IPS-NIHi11 (cell line): ENCODE data around the gene GNG12.

Source experiments
- DNase-seq: peaks from one replicate; pipeline ENCODE4 v3.0.0; 2012; ENCODE audit warnings: mixed read lengths, low spot score

Gene GNG12

DNA sequence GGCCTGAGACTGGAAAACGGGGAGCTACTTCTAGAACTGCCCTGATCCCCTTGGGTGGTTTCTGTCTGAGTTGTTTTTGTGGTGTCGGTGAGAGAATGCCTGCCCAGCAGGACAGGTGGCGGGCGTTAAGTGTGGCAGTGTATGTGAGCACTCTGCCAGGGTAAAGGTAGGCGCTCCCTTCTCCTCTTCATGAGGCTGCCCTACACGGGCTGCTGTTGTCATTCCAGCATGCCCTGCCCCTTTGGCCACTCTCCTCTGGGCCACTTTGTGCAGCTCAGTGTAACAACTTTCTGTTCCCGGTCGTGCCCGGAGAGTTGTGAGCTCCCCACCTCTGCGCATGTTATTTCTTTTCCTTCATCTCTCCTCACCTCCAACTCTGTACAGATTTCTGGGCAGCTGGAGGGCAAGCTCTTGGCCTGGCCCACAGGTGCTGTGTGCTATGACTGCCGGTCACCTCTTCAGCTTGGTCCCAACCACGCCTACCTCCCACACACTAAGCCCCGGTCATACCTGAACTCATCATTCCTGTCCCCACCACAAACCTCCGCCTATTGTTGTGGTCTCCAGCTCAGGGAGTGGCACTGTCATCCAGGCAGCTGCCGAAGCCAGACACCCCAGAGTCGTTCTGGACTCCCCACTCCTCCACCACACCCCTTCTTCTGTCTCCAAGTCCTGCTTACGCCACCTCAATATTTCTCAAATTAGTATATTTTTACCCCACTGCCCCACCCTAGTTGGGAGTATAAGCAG, 79.3 kb downstream of the GNG12 start:
- DNase-seq = no peak

DNA sequence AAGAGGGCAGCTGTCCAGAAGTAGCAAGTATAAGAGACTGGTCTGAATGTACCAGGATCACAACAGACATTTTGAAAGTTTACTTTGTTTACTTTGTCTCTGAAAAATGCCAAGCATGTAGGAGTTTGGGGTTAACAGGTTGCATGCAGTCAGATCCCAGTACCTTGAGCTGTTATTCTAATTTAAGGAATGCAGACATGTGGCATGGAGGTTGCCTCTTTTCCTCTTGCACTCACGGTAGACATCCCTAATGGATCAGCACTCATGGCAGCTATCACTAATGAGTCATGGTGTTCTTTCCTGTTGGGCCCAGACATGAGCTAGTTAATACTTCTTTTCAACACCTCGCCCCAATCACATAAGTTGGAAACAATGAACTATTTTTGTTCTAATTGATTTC, 81.0 kb downstream of the GNG12 start:
- DNase-seq = no peak

DNA sequence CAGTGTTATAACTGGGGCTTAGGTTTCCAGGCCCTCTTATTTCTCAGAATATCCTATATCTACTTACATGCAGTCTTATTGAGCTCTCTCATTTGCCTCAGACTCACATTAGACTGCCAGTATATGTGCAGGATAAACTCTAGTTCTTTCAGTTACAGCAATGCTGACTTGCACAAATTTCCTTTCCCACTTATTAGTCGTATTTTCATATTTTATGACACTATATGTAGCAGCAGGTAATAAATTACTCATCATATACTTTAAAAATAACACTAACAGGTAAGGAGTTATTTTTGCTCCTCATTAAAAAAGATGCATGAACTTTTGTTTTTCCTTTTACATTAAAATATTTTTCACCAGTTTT, 82.6 kb downstream of the GNG12 start:
- no peak for DNase-seq

DNA sequence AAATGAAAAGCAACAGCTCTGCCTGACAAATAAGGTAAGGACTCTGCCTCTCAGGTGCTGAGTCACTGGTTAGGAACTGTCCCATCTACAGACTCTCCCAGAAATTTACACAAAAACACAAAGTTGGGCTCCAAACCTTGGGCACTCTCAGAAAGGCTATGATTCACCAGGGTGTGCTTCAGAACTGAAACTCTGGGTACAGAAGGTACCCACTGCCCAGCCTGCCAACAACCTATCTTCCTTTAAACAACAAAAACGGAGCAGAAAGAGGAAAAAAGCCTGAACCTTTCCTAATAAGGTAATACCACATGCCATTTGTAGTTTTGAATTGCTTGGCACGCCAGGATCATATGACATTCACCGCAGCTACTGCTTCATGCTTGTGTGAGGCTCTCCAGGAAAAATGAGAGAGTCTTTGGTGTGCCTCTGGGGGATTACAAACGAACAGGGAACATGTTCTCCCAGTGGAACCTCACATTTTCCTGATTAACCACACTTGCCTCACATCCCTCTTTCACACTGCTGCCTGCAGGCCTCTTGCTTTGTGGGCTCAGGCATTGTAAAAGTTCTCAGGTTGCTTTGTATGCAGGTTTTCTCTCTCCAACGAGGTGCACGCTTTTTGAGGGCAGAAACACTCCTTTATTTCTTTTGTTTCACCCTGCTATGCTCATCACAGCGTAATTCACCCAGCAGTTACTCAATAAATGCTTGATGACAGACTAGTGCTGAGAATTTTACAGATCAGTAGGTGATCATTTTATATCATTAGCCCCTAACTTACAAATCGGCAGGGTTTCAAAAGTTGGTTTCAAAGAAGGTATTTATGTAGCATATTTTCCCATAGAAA, 83.2 kb downstream of the GNG12 start:
- DNase-seq = peak; percentile 39

DNA sequence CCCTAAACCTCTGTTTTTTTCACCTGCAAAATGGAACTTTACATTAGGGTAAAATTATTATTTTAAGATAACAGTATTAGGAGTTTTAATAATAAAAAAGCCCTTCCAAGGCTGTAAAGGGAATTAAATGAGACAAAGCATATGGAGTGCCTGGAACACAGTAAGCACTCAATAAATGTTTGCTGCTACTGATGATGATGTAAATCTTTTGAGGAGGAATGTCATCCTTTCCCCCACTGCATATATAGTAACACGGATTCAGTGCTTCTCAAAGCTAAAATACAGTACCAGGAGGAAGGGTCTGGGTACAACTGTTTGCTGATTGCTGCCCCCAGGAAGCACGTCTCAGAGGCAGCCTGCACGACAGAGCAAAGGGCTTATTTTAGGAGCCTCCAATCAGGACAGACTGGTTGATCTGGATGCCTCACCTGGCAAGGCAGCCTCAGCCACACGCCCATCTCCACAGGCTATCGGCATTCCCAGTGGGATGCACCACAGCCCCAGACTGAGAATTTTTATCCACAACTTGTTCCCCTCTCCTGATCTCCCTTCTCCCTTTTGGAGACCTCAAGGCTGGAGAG, 83.9 kb downstream of the GNG12 start:
- DNase-seq = peak; percentile 54

DNA sequence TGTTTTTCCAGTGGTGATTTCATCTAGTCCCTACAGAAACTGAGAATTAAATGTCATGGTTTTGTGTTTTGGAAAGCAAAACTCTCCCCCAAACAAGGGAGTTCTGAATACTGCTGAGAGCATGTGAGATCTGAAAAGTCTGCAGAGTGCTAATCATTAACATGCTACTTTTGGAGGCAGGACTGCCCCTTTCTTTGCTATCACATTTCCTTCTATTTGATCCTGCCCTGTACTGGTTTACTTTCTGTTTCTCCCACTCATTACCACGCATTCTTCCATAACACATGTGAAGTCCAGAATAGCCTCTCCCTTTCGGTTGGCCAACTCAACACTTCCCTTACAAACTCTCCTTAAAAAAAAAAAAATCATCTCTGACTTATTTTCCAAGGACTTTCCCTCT, 84.6 kb downstream of the GNG12 start:
- DNase-seq = no peak

DNA sequence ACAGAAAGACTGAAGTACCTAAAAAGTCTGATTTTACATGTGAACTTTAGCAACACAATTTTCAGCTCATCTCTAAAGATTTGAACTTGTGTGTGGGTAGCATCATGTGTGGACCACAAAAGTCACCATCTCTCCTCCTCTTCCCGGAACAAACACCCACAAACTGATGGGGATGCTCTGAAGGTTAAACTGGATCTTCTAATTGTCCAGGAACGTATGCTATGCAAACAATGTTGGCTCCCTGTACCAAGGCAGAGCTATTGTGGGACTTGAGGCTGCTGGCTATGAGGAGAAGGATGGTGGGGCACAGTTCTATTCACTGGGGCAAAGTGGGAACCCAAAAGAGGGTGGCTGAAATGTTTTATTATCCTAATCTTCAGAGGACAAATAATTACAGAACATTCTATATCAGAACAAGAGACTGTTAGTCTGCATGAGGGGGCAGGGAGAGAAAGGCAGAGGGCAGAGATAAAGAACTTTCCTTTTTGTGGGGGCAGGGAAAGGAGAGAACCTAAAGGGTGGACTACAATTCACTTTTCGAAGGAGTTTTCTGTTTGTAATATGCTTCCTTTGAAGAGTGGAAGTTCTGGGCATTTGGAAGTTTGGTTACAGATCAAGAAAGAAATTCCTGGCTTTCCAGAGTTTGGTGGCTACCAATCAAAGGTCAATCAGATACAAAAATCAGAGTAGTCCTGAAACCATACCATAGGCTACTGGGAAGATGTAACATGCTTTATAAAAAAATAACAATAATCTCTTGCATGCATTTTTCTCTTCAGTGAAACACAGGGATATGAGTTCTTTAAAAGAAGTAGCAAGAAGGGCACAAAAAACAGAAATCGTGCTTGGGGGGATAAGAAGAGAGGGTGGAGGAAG, 85.4 kb downstream of the GNG12 start:
- no peak for DNase-seq

DNA sequence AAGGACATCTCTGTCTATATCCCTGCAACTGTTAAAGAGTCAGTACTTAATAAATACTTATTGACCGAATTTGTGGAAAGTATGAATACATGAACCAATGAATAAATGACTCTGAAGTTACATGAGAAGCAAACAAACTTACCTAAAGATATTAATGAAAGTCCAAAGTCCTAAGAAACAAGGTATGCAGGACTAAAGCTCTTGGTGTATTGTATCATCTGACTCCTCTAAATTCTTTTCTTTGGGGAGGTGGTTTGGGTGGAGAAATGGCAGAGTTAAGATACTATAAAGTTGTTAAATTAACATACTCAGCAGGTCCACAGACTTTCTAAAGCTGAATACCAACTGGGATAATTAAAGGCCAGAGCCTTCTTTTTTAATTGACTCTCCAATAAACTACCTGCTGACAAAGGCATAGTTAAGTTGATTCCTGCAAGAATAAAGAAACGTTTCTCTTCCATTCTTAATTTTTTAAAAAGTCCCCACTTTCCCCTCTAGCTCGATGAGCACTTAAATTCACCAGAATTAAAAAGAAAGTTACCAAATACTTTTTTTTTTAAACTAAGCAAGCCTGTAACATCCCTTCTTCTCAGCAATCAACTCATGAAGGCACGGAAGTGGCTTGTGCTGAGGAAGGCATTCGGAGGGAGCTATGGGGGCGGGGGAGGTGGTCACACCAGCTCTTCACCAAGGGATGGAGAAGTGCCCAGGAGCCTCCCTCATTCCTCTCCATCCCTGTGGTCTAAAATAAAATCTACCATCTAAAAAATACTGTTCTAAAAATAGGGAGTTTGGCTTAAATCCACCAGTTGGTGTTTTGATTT, 87.2 kb downstream of the GNG12 start:
- DNase-seq = peak; percentile 36

DNA sequence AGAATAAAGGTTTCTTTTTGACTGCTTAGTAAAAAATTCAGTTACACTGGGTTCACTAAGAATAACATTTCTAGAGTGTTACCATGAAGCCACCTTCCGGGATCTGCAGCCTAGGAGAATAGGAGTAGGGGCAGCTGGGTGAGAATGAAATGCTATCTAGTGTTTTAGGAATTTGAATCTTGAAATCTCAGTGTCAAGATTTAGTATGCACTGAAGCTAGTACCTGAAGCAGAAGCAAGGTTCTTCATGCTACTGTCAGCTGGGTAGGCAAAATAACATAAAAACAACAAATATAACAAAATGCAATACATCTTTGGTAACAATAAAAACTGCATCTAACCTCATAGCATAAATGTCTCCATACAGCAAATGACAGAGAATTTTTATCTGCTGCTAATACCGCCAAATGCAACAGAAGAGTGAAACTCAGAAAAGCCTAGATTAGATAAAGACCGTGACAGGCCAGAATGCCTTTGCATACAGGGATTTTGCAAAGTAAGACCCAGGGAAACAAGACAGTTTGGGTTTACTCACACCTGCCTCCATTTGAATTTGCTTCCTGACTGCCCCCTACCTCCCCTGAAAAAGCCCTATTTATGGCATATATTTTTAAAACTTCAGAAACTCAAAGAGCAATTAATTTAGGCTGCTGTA, 90.1 kb downstream of the GNG12 start:
- no peak for DNase-seq

DNA sequence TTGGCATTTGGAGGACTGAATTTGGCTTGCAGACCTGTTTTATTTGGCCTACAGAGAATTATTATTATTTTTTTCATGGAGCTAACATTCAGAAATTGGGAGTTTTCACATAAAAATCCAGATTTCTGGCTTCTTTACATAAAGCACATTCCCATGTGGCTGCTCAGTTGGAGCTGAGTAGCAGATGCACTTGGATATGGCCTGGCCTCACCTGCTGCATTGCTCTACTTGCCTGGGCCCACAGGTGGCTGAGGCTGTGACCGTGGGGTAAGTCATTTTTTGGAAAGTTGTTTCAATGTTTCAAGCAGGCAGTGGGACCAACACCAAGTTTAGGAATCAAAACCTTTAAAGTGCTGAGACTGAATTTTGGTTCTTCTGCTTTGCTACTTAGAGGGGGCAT, 91.5 kb downstream of the GNG12 start:
- no peak for DNase-seq

DNA sequence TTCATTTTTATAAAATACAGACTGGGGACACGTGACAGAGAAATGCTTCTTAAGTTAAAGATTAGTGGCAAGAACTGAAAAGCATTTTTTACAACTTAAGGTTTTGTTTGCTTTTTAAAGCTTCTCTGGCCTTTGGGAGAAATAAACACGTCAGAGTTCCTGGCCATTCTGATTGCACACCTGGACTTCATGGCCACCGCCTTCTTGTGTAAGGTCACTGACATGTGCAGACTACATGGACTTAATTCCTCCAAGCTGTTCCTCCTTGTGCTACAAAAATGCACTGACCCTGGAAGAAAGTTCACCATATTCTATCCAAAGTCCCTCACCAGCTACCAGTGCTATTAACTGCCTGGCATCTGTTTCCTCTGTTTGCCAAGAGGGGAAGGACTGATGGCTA, 92.1 kb downstream of the GNG12 start:
- DNase-seq = no peak

DNA sequence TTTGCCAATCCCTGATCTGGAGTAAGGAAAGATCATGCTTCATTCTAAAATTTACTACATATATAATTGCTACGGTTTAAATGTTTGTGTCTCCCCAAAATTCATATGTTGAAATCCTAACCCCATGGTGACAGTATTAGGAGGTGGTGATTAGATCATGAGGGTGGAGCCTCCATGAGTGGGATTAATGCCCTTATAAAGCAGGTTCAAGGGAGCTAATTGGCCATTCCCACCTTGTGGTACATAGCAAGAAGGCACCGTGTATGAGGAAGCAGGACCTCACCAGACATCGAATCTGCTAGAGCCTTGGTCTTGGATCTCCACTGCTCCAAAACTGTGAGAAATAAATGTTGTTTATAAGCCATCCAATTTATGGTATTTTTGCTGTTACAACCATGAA, 92.7 kb downstream of the GNG12 start:
- no peak for DNase-seq

DNA sequence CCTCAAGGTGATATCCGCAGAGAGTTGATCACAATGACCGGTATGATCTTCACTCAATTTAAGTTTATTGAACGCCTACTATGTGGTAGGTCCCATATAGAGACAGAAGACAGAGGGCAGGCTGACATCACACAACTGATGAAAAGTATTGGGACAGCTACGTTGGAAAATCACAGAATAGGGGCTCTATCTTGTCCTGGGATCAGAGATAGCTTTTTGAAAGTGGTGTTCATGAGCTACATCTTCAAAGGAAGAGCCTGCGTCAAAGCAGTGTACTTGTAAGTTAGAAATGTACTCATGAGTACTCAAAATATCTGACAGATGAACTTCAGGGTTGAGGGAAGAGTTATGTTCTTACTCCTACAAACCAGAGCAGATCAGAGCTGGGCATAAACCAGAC, 93.9 kb downstream of the GNG12 start:
- no peak for DNase-seq

DNA sequence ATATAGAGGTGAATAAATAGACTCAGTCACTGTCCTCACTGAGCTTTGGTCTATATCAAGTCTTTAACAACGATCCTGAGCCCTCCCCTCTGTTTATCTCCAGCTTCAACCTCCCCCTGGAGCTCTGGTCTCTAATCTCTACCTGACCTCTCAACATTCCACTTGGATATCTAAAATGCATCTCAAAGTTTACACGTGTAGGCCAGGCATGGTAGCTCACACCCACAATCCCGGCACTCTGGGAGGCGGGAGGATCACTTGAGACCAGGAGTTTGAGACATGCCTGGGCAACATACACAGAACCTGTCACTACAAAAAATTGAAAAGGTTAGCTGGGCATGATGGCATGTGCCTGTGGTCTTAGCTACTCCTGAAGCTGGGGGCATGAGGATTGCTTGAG, 94.9 kb downstream of the GNG12 start:
- DNase-seq = no peak

DNA sequence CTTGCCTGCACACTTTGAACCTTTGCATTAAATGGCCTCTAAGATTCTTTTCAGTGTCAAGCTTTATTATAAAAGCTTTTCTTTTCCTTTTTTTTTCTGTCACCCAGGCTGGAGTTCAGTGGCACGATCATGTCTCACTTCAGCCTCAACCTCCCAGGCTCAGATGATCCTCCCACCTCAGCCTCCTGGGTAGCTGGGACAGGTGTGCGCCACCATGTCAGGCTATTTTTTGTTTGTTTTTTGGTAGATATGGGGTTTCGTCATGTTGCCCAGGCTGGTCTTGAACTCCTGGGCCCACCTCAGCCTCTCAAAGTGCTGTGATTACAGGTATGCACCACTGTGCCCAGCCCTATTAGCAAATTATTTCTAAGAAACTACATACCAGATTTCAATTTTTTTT, 95.4 kb downstream of the GNG12 start:
- DNase-seq = no peak

DNA sequence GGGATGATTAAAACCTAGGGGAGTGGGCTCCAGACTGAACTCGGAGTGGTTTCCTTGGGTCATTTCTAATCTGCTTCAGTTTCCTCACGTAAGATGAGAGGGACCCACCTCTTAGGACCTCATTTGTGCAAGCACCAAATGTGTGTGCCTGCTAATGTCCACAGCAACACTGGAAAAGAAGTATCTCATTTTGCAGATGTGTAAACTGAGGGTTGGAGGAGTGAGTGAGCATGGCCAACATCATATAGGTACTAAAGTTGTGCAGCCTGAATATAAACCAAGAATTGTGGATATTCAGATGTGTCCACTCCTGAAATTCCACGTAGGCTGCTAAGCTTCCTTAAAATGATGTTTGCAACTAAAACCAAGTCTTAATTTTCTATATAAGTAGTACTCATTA, 96.5 kb downstream of the GNG12 start:
- DNase-seq = no peak

DNA sequence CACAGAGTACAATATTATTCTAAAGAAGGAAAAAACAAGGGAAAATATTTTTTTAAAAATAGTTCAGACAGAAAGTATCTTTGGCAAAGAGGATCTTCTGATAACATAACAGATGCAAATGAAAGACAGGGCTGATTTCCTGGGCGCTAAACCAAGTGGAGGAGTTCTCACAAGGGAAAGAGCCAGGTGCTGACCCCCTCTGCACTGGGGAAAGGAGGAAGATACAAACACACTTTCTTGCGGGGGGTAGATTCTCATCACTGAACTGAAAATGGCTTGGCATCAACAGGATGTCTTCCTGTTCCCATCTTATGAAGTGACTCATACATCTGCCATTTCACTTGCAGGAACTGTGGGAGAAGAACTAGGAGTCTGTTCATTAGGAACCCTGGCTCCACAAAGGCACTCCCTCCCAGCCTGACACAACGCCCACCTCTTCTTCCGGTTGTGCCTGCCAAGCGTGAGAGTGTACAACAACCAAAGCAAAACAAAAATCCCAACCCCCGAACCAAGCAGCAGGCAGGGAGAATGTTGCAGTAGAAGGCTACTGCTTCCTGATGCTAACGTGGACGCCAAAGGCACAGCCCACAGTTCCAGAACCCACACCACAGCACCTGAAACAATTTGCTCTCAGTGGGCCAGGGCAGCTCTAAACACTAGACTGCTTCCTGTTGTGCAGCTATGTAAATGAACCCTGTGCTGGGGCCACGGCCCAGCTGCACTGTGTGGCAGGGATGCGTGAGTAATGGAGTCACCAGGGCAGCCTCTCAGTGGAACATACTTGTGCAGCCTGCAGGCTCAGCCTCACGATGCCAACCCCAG, 97.2 kb downstream of the GNG12 start:
- peak; percentile 26 for DNase-seq

DNA sequence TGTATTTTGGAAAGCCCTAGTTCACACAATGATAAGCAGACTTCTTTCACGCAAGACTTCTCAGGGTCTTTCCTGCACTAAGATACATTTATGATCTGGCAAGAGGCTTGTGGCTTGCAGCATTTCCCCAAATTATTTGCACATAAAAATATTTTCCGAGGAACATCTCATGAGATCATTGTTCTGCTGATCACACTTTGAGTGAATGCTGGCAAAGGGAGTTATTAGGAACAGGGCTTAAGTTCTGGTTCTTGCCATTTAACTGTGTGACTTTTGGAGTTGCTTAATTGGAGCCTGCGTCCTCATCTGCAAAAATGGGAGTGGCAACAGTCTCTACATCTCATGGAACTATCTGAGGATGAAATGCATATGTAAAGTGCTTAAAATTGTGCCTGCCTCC, 98.1 kb downstream of the GNG12 start:
- no peak for DNase-seq

DNA sequence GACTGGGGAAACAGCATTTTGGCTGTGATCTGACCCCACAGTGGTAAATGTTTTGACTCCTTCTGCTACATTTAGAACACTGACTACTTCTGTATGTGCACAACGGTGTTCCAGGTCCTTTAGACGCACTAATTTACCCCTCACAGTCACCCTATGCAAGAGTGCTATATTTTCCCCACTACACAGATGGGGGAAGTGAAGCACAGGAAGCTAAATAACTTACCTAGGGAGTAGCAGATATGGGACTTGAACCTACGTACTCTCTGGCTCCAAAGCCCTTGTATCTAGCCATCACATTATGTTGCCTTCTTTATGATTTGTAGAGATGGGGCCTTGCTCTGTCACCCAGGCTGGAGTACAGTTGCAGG, 99.0 kb downstream of the GNG12 start:
- DNase-seq = no peak

DNA sequence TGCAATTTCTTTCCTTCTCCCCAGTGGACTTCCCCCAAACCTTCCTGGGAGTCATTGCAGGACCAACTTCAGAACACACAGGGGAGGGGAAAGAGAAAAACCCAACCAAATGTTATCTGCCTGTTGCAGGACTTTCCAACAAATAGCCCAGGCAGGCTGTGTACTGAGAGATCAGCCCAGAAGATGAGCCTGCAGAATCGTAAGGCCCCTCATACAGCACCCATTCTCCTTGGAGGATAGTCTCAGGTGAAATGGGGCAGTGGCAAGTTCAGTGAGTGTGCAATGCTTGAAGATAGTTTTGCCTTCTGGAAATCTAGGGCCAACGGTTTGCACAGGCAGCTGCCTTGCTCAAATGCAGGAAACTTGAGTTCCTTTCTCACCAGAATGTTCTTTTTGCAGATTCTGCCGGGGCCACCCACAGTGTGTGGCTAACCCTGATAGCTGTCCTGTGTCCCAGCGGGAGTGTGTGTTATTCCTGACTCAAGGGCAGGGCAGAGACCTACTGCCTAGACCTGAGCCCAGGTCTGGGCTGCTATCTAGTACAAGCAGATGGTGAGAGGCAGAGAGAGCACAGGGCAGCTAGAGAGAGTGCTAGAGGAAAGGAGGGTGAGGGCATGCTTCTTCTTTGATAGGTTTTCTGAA, 99.5 kb downstream of the GNG12 start:
- no peak for DNase-seq
